Mucosa of gallbladder (tissue), 1 donor: Measurements from ENCODE around the gene LMO7. TPM values are rescaled to one million over a fixed set of nuclear protein-coding genes. Genes with fewer than 3 reads are reported as not detected.
"Not testable (repeated sequence)": the region's sequence is repeated elsewhere in the genome, so short reads cannot be mapped to it uniquely, and the experiment has no call there.

Experiments used
- DNase-seq: peaks from one replicate; pipeline ENCODE4 v3.0.0-alpha.2; 2020; ENCODE audit warnings: low spot score
- total RNA-seq: library from RNA; stranded (reverse); gene quantifications from one replicate; pipeline ENCODE4 v1.2.1, GENCODE V29; 2021
- donor health status: DM: no; HTN: no; CAD: no.

LMO7 gene
- total RNA-seq, 1 donor from 2014 or later, result 124 TPM

- no peak for DNase-seq
These were observed 62.9 kb downstream of the LMO7 start for GRCh38 chr13:75699062-75699461.

GRCh38 chr13:75699717-75700116, 63.6 kb downstream of the LMO7 start:
- DNase-seq, result not testable (repeated sequence)

GRCh38 chr13:75700552-75700951, 64.4 kb downstream of the LMO7 start:
- no peak for DNase-seq

GRCh38 chr13:75702476-75702875, 66.3 kb downstream of the LMO7 start:
- DNase-seq, result no peak

- no peak for DNase-seq
These were observed 67.6 kb downstream of the LMO7 start for GRCh38 chr13:75703769-75704168.

GRCh38 chr13:75704194-75704926, 68.2 kb downstream of the LMO7 start:
- no peak for DNase-seq

GRCh38 chr13:75704927-75705288, 68.8 kb downstream of the LMO7 start:
- DNase-seq, result peak; percentile 73

- DNase-seq, result no peak
These were observed 69.3 kb downstream of the LMO7 start for GRCh38 chr13:75705395-75705794.

GRCh38 chr13:75705908-75706307, 69.8 kb downstream of the LMO7 start:
- DNase-seq, result no peak

GRCh38 chr13:75713852-75714251, 77.7 kb downstream of the LMO7 start:
- DNase-seq, result no peak

GRCh38 chr13:75715601-75716523, 79.7 kb downstream of the LMO7 start:
- DNase-seq, result no peak

GRCh38 chr13:75717525-75717924, 81.4 kb downstream of the LMO7 start:
- DNase-seq, result no peak

GRCh38 chr13:75721307-75721706, 85.2 kb downstream of the LMO7 start:
- no peak for DNase-seq

GRCh38 chr13:75723901-75724300, 87.8 kb downstream of the LMO7 start:
- no peak for DNase-seq

GRCh38 chr13:75724752-75725517, 88.8 kb downstream of the LMO7 start:
- DNase-seq, result no peak

GRCh38 chr13:75725736-75726135, 89.6 kb downstream of the LMO7 start:
- no peak for DNase-seq

- DNase-seq, result no peak
These were observed 90.2 kb downstream of the LMO7 start for GRCh38 chr13:75726306-75726705.

GRCh38 chr13:75733113-75733512, 97.0 kb downstream of the LMO7 start:
- DNase-seq, result not testable (repeated sequence)

- DNase-seq, result no peak
These were observed 100.0 kb downstream of the LMO7 start for GRCh38 chr13:75736173-75736572.

- DNase-seq, result no peak
These were observed 102.7 kb downstream of the LMO7 start for GRCh38 chr13:75738841-75739240.

- no peak for DNase-seq
These were observed 103.2 kb downstream of the LMO7 start for GRCh38 chr13:75739244-75739868.

GRCh38 chr13:75740031-75740430, 103.9 kb downstream of the LMO7 start:
- DNase-seq, result no peak
